ENCODE data around the gene SAXO2.
"Not testable (repeated sequence)": the region's sequence is repeated elsewhere in the genome, so short reads cannot be mapped to it uniquely, and the experiment has no call there.

DNA sequence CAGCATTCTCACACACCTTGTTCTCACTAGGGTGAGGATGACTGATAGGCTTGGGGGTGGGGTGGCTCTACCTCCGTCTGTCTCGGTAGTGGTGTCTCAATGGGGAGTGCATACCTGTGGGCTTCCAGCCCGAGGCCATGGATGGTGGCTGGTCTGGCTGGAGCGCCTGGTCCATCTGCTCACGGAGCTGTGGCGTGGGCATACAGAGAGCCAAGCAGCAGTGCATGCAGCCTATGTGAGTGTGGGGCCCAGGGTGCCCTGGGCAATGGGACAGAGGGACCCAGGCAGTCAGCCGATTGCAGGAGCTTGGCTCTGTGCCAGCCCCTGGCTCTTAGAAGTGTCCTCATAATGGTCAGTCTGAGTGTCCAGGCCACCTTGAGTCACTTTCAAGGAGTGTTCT is 54.9 kb downstream of the SAXO2 start:
- TF ChIP-seq, protein P1, sequence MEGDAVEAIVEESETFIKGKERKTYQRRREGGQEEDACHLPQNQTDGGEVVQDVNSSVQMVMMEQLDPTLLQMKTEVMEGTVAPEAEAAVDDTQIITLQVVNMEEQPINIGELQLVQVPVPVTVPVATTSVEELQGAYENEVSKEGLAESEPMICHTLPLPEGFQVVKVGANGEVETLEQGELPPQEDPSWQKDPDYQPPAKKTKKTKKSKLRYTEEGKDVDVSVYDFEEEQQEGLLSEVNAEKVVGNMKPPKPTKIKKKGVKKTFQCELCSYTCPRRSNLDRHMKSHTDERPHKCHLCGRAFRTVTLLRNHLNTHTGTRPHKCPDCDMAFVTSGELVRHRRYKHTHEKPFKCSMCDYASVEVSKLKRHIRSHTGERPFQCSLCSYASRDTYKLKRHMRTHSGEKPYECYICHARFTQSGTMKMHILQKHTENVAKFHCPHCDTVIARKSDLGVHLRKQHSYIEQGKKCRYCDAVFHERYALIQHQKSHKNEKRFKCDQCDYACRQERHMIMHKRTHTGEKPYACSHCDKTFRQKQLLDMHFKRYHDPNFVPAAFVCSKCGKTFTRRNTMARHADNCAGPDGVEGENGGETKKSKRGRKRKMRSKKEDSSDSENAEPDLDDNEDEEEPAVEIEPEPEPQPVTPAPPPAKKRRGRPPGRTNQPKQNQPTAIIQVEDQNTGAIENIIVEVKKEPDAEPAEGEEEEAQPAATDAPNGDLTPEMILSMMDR (conservative IDR thresholded peaks at IDR 0.05; ENCODE audit: low read depth, low read length), result not testable (repeated sequence)
- TF ChIP-seq EZH2 (IDR thresholded peaks at IDR 0.05; ENCODE audit: borderline replicate concordance, low read depth, low read length, poor library complexity, severe bottlenecking), result not testable (repeated sequence)

All from A673 (cell line).